ENCODE results near the gene PSMA1.

PSMA1 gene

GRCh38 chr11:14499560-14500180 lies 20.5 kb downstream of the PSMA1 start, which contains the start of gene COPB1:
Gene COPB1, minus strand, starts transcription at chr11:14499811. Its CDS starts 883 bp downstream, at chr11:14498928.
- DNase-seq (ENCODE audit: low read depth), result peak; percentile 84
- peak within 1 kb of the TSS; percentile 57 for H3K4me3 ChIP-seq (ENCODE audit: low read depth, low read length)
- in situ Hi-C loops (cut with HindIII; ENCODE audit: low sequenced_read_pairs), result no loop called here
- TF ChIP-seq CTCF (IDR thresholded peaks at IDR 0.05; ENCODE audit: low read depth, low read length, missing control alignments), result no peak

- in situ Hi-C loops (cut with HindIII; ENCODE audit: low sequenced_read_pairs), result no loop called here
- H3K4me3 ChIP-seq (ENCODE audit: low read depth, low read length), result peak overlapping the region; percentile 57
- no peak for TF ChIP-seq CTCF (IDR thresholded peaks at IDR 0.05; ENCODE audit: low read depth, low read length, missing control alignments)
- no peak for DNase-seq (ENCODE audit: low read depth)
Measured at GRCh38 chr11:14499178-14499559, 21.0 kb downstream of the PSMA1 start.

GRCh38 chr11:14480716-14481115 lies 39.5 kb downstream of the PSMA1 start:
- no peak overlapping the region for H3K4me3 ChIP-seq (ENCODE audit: low read depth, low read length)
- no peak for DNase-seq (ENCODE audit: low read depth)
- no peak for TF ChIP-seq CTCF (IDR thresholded peaks at IDR 0.05; ENCODE audit: low read depth, low read length, missing control alignments)
- in situ Hi-C loops (cut with HindIII; ENCODE audit: low sequenced_read_pairs), result no loop called here

- H3K4me3 ChIP-seq (ENCODE audit: low read depth, low read length), result no peak overlapping the region
- DNase-seq (ENCODE audit: low read depth), result no peak
- no peak for TF ChIP-seq CTCF (IDR thresholded peaks at IDR 0.05; ENCODE audit: low read depth, low read length, missing control alignments)
- in situ Hi-C loops (cut with HindIII; ENCODE audit: low sequenced_read_pairs), result no loop called here
Measured at GRCh38 chr11:14471127-14471526, 49.1 kb downstream of the PSMA1 start.

- in situ Hi-C loops (cut with HindIII; ENCODE audit: low sequenced_read_pairs), result no loop called here
- TF ChIP-seq CTCF (IDR thresholded peaks at IDR 0.05; ENCODE audit: low read depth, low read length, missing control alignments), result no peak
- H3K4me3 ChIP-seq (ENCODE audit: low read depth, low read length), result no peak overlapping the region
- DNase-seq (ENCODE audit: low read depth), result no peak
Measured at GRCh38 chr11:14463623-14464022, 56.6 kb downstream of the PSMA1 start.

- no peak for DNase-seq (ENCODE audit: low read depth)
- no peak for TF ChIP-seq CTCF (IDR thresholded peaks at IDR 0.05; ENCODE audit: low read depth, low read length, missing control alignments)
- no peak overlapping the region for H3K4me3 ChIP-seq (ENCODE audit: low read depth, low read length)
- in situ Hi-C loops (cut with HindIII; ENCODE audit: low sequenced_read_pairs), result no loop called here
Measured at GRCh38 chr11:14460147-14460546, 60.0 kb downstream of the PSMA1 start.
